GM12875 (cell line): Measurements from ENCODE around the gene ZBTB20.
"Not testable (repeated sequence)": the region's sequence is repeated elsewhere in the genome, so short reads cannot be mapped to it uniquely, and the experiment has no call there.

Experiments used
- H3K4me3 ChIP-seq: one replicate; pipeline ENCODE4 v1.5.1; 2011; ENCODE audit warnings: low read depth, low read length, control low read depth
- TF ChIP-seq, protein P1 (sequence below): IDR thresholded peaks from 2 replicates; pipeline ENCODE4 v1.5.1; 2011; ENCODE audit warnings: low read depth, mild to moderate bottlenecking, control low read depth, inconsistent platforms, low read length, moderate library complexity, borderline replicate concordance; ENCODE audit not compliant: insufficient read depth

ZBTB20 gene

GRCh38 chr3:115146418-115147328 is at the start of gene ZBTB20:
Gene ZBTB20 (minus strand): TSS chr3:115147288.
- peak within 1 kb of the TSS; percentile 98 for H3K4me3 ChIP-seq
- TF ChIP-seq, protein P1, sequence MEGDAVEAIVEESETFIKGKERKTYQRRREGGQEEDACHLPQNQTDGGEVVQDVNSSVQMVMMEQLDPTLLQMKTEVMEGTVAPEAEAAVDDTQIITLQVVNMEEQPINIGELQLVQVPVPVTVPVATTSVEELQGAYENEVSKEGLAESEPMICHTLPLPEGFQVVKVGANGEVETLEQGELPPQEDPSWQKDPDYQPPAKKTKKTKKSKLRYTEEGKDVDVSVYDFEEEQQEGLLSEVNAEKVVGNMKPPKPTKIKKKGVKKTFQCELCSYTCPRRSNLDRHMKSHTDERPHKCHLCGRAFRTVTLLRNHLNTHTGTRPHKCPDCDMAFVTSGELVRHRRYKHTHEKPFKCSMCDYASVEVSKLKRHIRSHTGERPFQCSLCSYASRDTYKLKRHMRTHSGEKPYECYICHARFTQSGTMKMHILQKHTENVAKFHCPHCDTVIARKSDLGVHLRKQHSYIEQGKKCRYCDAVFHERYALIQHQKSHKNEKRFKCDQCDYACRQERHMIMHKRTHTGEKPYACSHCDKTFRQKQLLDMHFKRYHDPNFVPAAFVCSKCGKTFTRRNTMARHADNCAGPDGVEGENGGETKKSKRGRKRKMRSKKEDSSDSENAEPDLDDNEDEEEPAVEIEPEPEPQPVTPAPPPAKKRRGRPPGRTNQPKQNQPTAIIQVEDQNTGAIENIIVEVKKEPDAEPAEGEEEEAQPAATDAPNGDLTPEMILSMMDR = no peak

- no peak overlapping the region for H3K4me3 ChIP-seq
- TF ChIP-seq, protein P1 = no peak
Measured at GRCh38 chr3:115194476-115194875, 47.4 kb upstream of the ZBTB20 start.

- H3K4me3 ChIP-seq = no peak overlapping the region
- TF ChIP-seq, protein P1 = no peak
Measured at GRCh38 chr3:115190747-115191146, 43.7 kb upstream of the ZBTB20 start.

DNA sequence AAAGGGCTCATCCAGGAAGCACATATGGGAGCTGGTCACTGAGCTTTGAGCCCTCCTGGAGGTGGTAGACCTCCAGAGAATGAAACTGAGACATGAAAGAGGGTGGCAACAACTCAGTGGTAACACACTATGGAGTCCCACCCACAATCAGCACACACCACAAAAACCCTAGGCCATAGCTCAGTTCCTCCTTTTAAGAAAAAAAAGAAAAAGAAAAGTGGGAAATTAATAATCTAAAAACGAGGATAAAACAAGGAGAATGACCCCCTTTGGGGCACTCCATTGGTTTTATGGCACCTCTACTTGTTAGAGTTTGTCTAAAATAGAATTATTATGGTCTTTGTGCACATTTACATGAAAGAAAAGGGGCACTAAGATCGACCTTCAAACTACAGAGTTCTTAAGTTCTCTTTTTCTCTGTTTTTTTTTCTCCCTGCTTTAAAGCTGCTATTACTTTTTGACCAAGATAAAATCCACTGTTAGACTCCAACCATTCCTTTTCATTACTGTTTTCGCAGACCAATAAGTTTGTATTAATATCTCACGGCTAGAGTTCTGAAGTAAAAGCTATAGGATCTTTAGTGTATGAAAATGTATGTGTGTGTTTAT is 40.2 kb upstream of the ZBTB20 start:
- TF ChIP-seq, protein P1 = no peak
- no peak overlapping the region for H3K4me3 ChIP-seq

DNA sequence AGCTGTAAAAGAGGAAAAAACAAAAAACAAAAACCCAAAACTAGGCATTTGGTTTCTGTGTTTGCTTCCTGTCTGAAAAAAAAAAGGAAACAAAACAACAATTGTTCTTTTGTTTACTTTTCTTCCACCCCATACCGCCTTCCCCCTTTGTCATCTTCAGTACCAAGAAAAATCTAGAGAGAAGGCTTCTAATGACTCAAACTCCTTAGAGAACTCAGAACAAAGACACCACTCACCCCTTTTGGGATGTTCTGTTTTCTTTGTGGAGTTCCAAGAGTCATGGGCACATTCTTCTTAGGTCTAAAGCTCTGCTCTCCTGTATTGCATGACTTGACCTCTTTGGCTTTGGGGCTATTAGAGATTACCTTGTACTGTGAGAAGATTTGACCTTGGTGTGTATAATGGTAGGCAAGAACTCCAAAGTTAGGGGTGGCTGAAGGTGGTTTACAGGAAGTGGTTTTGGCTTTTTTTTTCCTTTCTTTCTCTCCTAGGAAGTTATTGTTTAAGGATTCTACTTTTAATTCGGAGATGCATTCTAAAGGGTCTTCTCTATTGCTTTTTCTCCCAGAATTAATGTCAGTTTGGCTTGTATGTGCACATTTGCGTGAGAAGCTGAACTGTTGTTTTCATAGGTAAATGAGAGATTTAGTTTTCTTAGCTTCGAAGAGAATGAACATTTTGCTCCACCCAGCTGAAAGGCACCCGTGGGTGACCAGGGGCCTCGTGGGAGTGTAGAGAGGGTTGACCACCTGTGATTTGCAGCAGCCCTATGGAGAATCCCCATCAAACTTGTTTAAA is 39.5 kb upstream of the ZBTB20 start:
- H3K4me3 ChIP-seq = peak overlapping the region; percentile 26
- TF ChIP-seq, protein P1 = no peak

DNA sequence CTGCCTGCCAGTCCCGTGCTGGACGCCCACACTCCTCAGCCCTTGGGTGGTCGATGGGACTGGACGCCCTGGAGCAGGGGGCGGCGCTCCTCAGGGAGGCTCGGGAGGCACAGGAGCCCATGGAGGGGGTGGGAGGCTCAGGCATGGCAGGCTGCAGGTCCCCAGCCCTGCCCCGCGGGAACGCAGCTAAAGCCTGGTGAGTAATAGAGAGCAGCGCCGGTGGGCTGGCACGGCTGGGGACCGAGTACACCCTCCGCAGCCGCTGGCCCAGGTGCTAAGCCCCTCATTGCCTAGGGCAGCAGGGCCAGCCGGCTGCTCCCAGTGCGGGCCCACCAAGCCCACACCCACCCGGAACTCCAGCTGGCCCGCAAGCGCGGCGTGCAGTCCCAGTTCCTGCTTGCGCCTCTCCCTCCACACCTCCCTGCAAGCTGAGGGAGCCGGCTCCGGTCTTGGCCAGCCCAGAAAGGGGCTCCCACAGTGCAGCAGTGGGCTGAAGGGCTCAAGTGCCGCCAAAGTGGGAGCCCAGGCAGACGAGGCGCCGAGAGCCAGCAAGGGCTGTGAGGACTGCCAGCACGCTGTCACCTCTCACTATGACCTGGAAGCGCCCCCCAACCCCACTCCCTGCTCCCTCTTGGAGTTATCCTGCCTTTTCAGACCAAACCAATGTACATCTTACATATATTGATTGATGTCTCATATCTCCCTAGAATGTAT is 37.9 kb upstream of the ZBTB20 start:
- H3K4me3 ChIP-seq = not testable (repeated sequence)

- H3K4me3 ChIP-seq = not testable (repeated sequence)
Measured at GRCh38 chr3:115178930-115179329, 31.8 kb upstream of the ZBTB20 start.
